H1 (cell line): Measurements from ENCODE around the gene ZNF524. TPM values are rescaled to one million over a fixed set of nuclear protein-coding genes. Genes with fewer than 3 reads are reported as not detected.

Experiments
- CTCF ChIA-PET: fragments of 300-600 bp; sonication (Branson Sonifier 250); formaldehyde crosslinking; loops from one replicate; lab custom pipeline; 2021; ENCODE audit not compliant: partially characterized antibody; lab: Charles Lee
- POLR2A ChIA-PET: fragments of 300-600 bp; sonication (Branson Sonifier 250); formaldehyde crosslinking; loops from one replicate; lab custom pipeline; 2021; ENCODE audit warnings: inconsistent platforms; ENCODE audit not compliant: partially characterized antibody; lab: Charles Lee
- DNase-seq, 2 experiments: peaks; one replicate each; pipeline versions ENCODE4 v3.0.0 to v3.0.0-alpha.2; 2010 to 2022; ENCODE audit warnings: low spot score in 2 of 2, low read depth in 1 of 2, mixed read lengths in 1 of 2
- FAIRE-seq: peaks from 2 replicates; lab custom pipeline; 2011; peaks lifted over from hg19 to GRCh38; lab: Jason Lieb, UNC
- H2AFZ ChIP-seq: 2 replicates; pipeline ENCODE4 v1.8.1; 2012; ENCODE audit warnings: low read length, inconsistent platforms
- H2AK5ac ChIP-seq: 2 replicates; pipeline ENCODE4 v1.6.1; 2013; ENCODE audit warnings: low read depth, low read length
- H2BK120ac ChIP-seq: replicated peaks from 2 replicates; pipeline ENCODE3; 2013; ENCODE audit warnings: low read depth, low read length, inconsistent platforms
- H2BK12ac ChIP-seq: 2 replicates; pipeline ENCODE4 v1.6.1; 2013; ENCODE audit warnings: low read depth, low read length
- H2BK15ac ChIP-seq: 2 replicates; pipeline ENCODE4 v1.6.1; 2013; ENCODE audit warnings: low read length
- H2BK20ac ChIP-seq: 2 replicates; pipeline ENCODE4 v1.6.1; 2013; ENCODE audit warnings: low read length
- H2BK5ac ChIP-seq: 2 replicates; pipeline ENCODE4 v1.6.1; 2013; ENCODE audit warnings: low read depth, low read length
- H3K14ac ChIP-seq: 2 replicates; pipeline ENCODE4 v1.6.1; 2013; ENCODE audit warnings: inconsistent platforms; ENCODE audit not compliant: insufficient read length
- H3K18ac ChIP-seq: 2 replicates; pipeline ENCODE4 v1.6.1; 2013; ENCODE audit warnings: low read length; ENCODE audit errors: extremely low read depth
- H3K23ac ChIP-seq: 2 replicates; pipeline ENCODE4 v1.6.1; 2013; ENCODE audit warnings: inconsistent platforms; ENCODE audit not compliant: insufficient read length
- H3K23me2 ChIP-seq: 2 replicates; pipeline ENCODE4 v1.6.1; 2013; ENCODE audit warnings: low read depth, low read length
- H3K27ac ChIP-seq: 2 replicates; pipeline ENCODE4 v1.6.1; 2011; ENCODE audit warnings: low read depth, low read length, inconsistent platforms
- H3K27me3 ChIP-seq, 4 experiments: replicated peaks in 1 of 4; 1 replicate in 1 of 4; 2 replicates in 3 of 4; pipeline versions ENCODE4 v1.6.1 to v1.8.1; 2011 to 2013; ENCODE audit warnings: low read length in 3 of 4, mild to moderate bottlenecking in 3 of 4, inconsistent platforms in 2 of 4, mixed read lengths in 2 of 4, moderate library complexity in 1 of 4; ENCODE audit not compliant: control insufficient read depth in 3 of 4, insufficient read depth in 3 of 4; ENCODE audit errors: extremely low read depth in 1 of 4
- H3K36me3 ChIP-seq, 4 experiments: 2 replicates each; pipeline versions ENCODE4 v1.6.1 to v1.8.1; 2011 to 2013; ENCODE audit warnings: mild to moderate bottlenecking in 4 of 4, low read length in 3 of 4, moderate library complexity in 2 of 4, control low read depth in 1 of 4, inconsistent platforms in 1 of 4; ENCODE audit not compliant: insufficient read depth in 4 of 4, control insufficient read depth in 2 of 4
- H3K4ac ChIP-seq: replicated peaks from 2 replicates; pipeline ENCODE3; 2013; ENCODE audit warnings: low read length, low read depth, mixed read lengths, inconsistent platforms; ENCODE audit not compliant: insufficient read length
- H3K4me1 ChIP-seq, 4 experiments: replicated peaks in 1 of 4; 1 replicate in 1 of 4; 2 replicates in 3 of 4; pipeline versions ENCODE4 v1.6.1 to v1.8.1; 2011 to 2013; ENCODE audit warnings: low read length in 3 of 4, inconsistent platforms in 2 of 4, mixed read lengths in 1 of 4; ENCODE audit not compliant: insufficient read depth in 4 of 4, control insufficient read depth in 3 of 4
- H3K4me2 ChIP-seq, 2 experiments: 2 replicates each; pipeline versions ENCODE4 v1.6.1 to v1.8.1; 2011 to 2013; ENCODE audit warnings: low read depth in 2 of 2, low read length in 2 of 2, control low read depth in 1 of 2, inconsistent platforms in 1 of 2, mild to moderate bottlenecking in 1 of 2; ENCODE audit not compliant: insufficient read depth in 1 of 2
- H3K4me3 ChIP-seq, 4 experiments: fragments of 200-600, 300-600 bp in 1 of 4; sonication (generic), shearing (Covaris generic), sonication (Bioruptor Twin) in 1 of 4; 2 replicates each; pipeline versions ENCODE4 v1.5.1 to v1.8.1; 2011 to 2016; ENCODE audit warnings: low read length in 4 of 4, low read depth in 3 of 4, control low read depth in 2 of 4, inconsistent platforms in 2 of 4, mild to moderate bottlenecking in 2 of 4, mixed read lengths in 1 of 4, moderate library complexity in 1 of 4; ENCODE audit not compliant: insufficient read depth in 2 of 4; ENCODE audit errors: extremely low read depth in 1 of 4
- H3K56ac ChIP-seq: replicated peaks from 2 replicates; pipeline ENCODE3; 2013; ENCODE audit warnings: low read depth, mild to moderate bottlenecking, mixed read lengths, low read length, inconsistent platforms; ENCODE audit not compliant: insufficient read length
- H3K79me1 ChIP-seq: 2 replicates; pipeline ENCODE4 v1.6.1; 2013; ENCODE audit warnings: low read depth, low read length, control low read depth
- H3K79me2 ChIP-seq, 2 experiments: 2 replicates each; pipeline versions ENCODE4 v1.6.1 to v1.8.1; 2012 to 2013; ENCODE audit warnings: low read length in 2 of 2, mild to moderate bottlenecking in 2 of 2, inconsistent platforms in 1 of 2; ENCODE audit not compliant: insufficient read depth in 2 of 2, control insufficient read depth in 1 of 2
- H3K9ac ChIP-seq, 4 experiments: replicated peaks in 1 of 4; 1 replicate in 1 of 4; 2 replicates in 3 of 4; pipeline versions ENCODE4 v1.6.1 to v1.8.1; 2011 to 2013; ENCODE audit warnings: low read depth in 3 of 4, low read length in 3 of 4, control low read depth in 2 of 4, mild to moderate bottlenecking in 2 of 4, moderate library complexity in 2 of 4, inconsistent platforms in 1 of 4; ENCODE audit errors: extremely low read depth in 1 of 4
- H3K9me3 ChIP-seq, 2 experiments: 2 replicates each; pipeline versions ENCODE4 v1.6.1 to v1.8.1; 2012 to 2013; ENCODE audit warnings: mild to moderate bottlenecking in 2 of 2, moderate library complexity in 2 of 2, control low read depth in 1 of 2, inconsistent platforms in 1 of 2, low read depth in 1 of 2, low read length in 1 of 2, mixed read lengths in 1 of 2; ENCODE audit not compliant: insufficient read depth in 2 of 2
- H4K20me1 ChIP-seq, 2 experiments: replicated peaks in 1 of 2; 2 replicates each; pipeline versions ENCODE3 to v1.8.1; 2011 to 2013; ENCODE audit warnings: inconsistent platforms in 2 of 2, low read length in 2 of 2, mild to moderate bottlenecking in 1 of 2; ENCODE audit not compliant: insufficient read depth in 2 of 2, control insufficient read depth in 1 of 2
- H4K5ac ChIP-seq: 2 replicates; pipeline ENCODE4 v1.6.1; 2013; ENCODE audit warnings: low read length, low read depth, mixed read lengths, inconsistent platforms; ENCODE audit not compliant: insufficient read length
- H4K8ac ChIP-seq: 2 replicates; pipeline ENCODE4 v1.8.0; 2013; ENCODE audit warnings: mild to moderate bottlenecking, moderate library complexity, low read length, inconsistent platforms; ENCODE audit not compliant: insufficient read depth; ENCODE audit errors: extremely low read depth
- H4K91ac ChIP-seq: replicated peaks from 2 replicates; pipeline ENCODE3; 2013; ENCODE audit warnings: low read length, mixed read lengths, inconsistent platforms; ENCODE audit not compliant: insufficient read length
- EGR1 ChIP-seq: IDR thresholded peaks from 2 replicates; pipeline ENCODE4 v1.6.1; 2011; ENCODE audit warnings: low read depth, low read length, borderline replicate concordance
- SUZ12 ChIP-seq: fragments of 200-600 bp; sonication (generic); IDR thresholded peaks from 2 replicates; pipeline ENCODE4 v1.6.1; 2012; ENCODE audit warnings: mild to moderate bottlenecking, inconsistent platforms, low read length, moderate library complexity, mixed read lengths
- WGBS, 2 experiments: shearing (Covaris generic) in 1 of 2; methylation state at CpG; one replicate each; pipeline versions ENCODE4 v1.1.6 to v1.1.7; 2013 to 2015; ENCODE audit warnings: low lambda C conversion rate in 2 of 2, mixed read lengths in 2 of 2, inconsistent platforms in 1 of 2, low coverage in 1 of 2, missing lambda C conversion rate in 1 of 2; ENCODE audit not compliant: insufficient replicate concordance in 2 of 2, insufficient coverage in 1 of 2, insufficient read length in 1 of 2; ENCODE audit errors: extremely low coverage in 1 of 2, missing lambda C conversion rate in 1 of 2; 5-methylcytosine and 5-hydroxymethylcytosine counted together
- polyA plus RNA-seq, 7 experiments: library from polyadenylated mRNA; depleted of rRNA in 3 of 7; stranded (reverse) in 5 of 7; unstranded in 2 of 7; fragments of >200 nt in 5 of 7; fragments of 200-250 nt in 2 of 7; gene quantifications; 1 replicate in 5 of 7; 2 replicates in 1 of 7; 4 replicates in 1 of 7; pipeline versions ENCODE4 v1.2.1 to v1.2.3, GENCODE V29; 2011 to 2013; ENCODE audit warnings: missing spikeins in 2 of 7, mixed read lengths in 2 of 7
- total RNA-seq: library from RNA; stranded (reverse); fragmentation: NEBNext Ultra II Directional; extraction: Animal tissue kit (Norgen Biotek cat#: 25700); gene quantifications from 2 replicates; pipeline ENCODE4 v1.2.1, GENCODE V29; 2021

The ZNF524 gene
- total and polyA plus RNA-seq, 2 of the 8 experiments (the other 6 are each of a cell fraction or from before 2014, with no cell fraction given), result 4.4 to 4.7 TPM

DNA sequence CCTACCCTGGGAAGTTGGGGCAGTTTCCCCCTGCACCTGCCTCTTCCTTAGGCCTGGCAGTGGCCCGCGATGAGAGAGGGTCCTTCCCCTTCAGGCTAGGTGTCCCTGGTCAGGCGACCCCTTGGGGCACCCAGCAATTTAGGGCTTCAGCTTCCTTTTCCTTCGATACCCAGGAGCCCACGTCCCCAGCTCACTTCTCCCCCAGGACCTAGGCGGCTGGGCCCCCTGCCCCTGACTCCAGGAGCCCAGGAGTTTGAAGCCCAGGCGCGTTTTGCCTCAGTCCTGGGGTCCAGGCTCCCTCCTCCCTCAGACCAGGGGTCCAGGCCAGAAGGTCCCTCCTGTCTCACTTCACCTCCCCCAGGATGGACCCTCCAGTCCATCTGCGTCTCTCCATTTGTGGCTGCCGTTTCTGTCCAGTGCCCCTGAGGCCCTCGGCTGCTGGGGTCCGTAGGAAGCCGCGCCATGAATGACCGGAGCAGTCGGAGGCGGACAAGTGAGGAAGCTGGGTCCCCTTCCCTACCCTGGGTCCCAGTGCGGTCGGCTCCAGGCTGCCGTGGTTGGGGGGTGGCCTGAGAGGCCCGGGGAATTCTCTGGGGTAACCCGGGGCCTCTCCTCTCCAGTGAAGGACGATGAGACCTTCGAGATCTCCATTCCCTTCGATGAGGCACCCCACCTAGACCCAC, 48.6 kb downstream of the ZNF524 start:
- FAIRE-seq (no peak), DNase-seq (no peak)
- Histone ChIP-seq H4K5ac (peak overlapping the region; percentile 15), H2BK15ac (no peak overlapping the region), H3K4ac (no peak overlapping the region), H3K9ac (peak overlapping the region in 1 of 4 experiments; percentile 38; a peak in 1 of 7 replicates), H2BK120ac (no peak overlapping the region), H3K79me2 (peaks cover 4 to 20% of the 10 kb centered on the region in 2 experiments; a peak in 3 of 4 replicates), H2AFZ (no peak overlapping the region), H3K27me3 (no peaks in the 10 kb centered on the region), H2BK5ac (peak overlapping the region; percentile 83; the same call in 1 of the 2 replicates), H3K56ac (no peak overlapping the region), H2AK5ac (no peak overlapping the region), H3K27ac (no peak overlapping the region), H3K23ac (no peak overlapping the region), H4K91ac (peak overlapping the region; percentile 54), H2BK12ac (no peak overlapping the region), H3K4me1 (peaks cover 0 to 15% (median 7%) of the 10 kb centered on the region in 4 experiments; a peak in 6 of 7 replicates), H3K4me2 (peak overlapping the region; percentile 78 to 81), H3K9me3 (no peaks in the 10 kb centered on the region), H3K4me3 (peak overlapping the region; percentile 72 to 85 (median 78)), H4K8ac (0 out of 2 replicates have a peak overlapping the region, but pooled peaks have one; percentile 14), H3K36me3 (peaks cover 7 to 13% (median 11%) of the 10 kb centered on the region in 4 experiments), H3K18ac (no peak overlapping the region), H3K79me1 (peaks cover 12% of the 10 kb centered on the region), H4K20me1 (peaks cover 0 to 4% of the 10 kb centered on the region in 2 experiments), H3K23me2 (peaks cover 14% of the 10 kb centered on the region), H3K14ac (no peak overlapping the region), H2BK20ac (no peak overlapping the region)
- TF ChIP-seq SUZ12 (peak; percentile 13; the same call in 1 of the 2 replicates), EGR1 (no peak)
- WGBS, 2 experiments, result 59% methylated on average over 21 of the region's 25 CpGs; no CpG with 5 or more reads in 1 of the 2 experiments
- ChIA-PET POLR2A (interaction anchor here (0.7 to 9.2 kb wide), 9 partner anchors 8 to 241 kb away, joined by 3 to 96 read pairs (median 4); partner anchors contain the start of genes UBE2S, ZNF580 and ZNF865), CTCF (interaction anchor here (0.6 to 6.9 kb wide), 4 partner anchors 11 to 26 kb away, joined by 3 to 56 read pairs (median 18); no protein-coding TSS in a partner anchor)
